Subcutaneous abdominal adipose tissue (tissue), 5 donors: Measurements from ENCODE around the gene SLC7A4.
"Not testable (repeated sequence)": the region's sequence is repeated elsewhere in the genome, so short reads cannot be mapped to it uniquely, and the experiment has no call there.

Experiments
- H3K27ac ChIP-seq: one replicate; pipeline ENCODE4 v1.7.0; 2013; ENCODE audit warnings: low read depth, mild to moderate bottlenecking, inconsistent platforms, low read length, moderate library complexity
- H3K27me3 ChIP-seq, 5 donors: one replicate each; pipeline ENCODE4 v1.7.0; 2013; ENCODE audit warnings: low read length in 5 of 5, inconsistent platforms in 1 of 5; ENCODE audit not compliant: control insufficient read depth in 5 of 5, insufficient read depth in 4 of 5
- H3K36me3 ChIP-seq, 5 donors: one replicate each; pipeline ENCODE4 v1.7.0; 2013; ENCODE audit warnings: low read length in 5 of 5; ENCODE audit not compliant: control insufficient read depth in 5 of 5, insufficient read depth in 5 of 5
- H3K4me1 ChIP-seq, 5 donors: one replicate each; pipeline ENCODE4 v1.7.0; 2013; ENCODE audit warnings: low read length in 5 of 5, mild to moderate bottlenecking in 3 of 5, moderate library complexity in 1 of 5; ENCODE audit not compliant: control insufficient read depth in 5 of 5, insufficient read depth in 5 of 5
- H3K4me3 ChIP-seq, 5 donors: one replicate each; pipeline ENCODE4 v1.7.0; 2013; ENCODE audit warnings: low read length in 5 of 5, low read depth in 1 of 5
- H3K9ac ChIP-seq, 5 donors: one replicate each; pipeline ENCODE4 v1.7.0; 2013; ENCODE audit warnings: low read length in 5 of 5, mild to moderate bottlenecking in 4 of 5, moderate library complexity in 3 of 5
- H3K9me3 ChIP-seq, 5 donors: one replicate each; pipeline ENCODE4 v1.7.0; 2013; ENCODE audit warnings: low read length in 5 of 5; ENCODE audit not compliant: control insufficient read depth in 5 of 5
- donor health status: healthy.
- donor health status: healthy.
- donor health status: healthy.
- donor health status: healthy.
- donor health status: healthy.

SLC7A4 gene

DNA sequence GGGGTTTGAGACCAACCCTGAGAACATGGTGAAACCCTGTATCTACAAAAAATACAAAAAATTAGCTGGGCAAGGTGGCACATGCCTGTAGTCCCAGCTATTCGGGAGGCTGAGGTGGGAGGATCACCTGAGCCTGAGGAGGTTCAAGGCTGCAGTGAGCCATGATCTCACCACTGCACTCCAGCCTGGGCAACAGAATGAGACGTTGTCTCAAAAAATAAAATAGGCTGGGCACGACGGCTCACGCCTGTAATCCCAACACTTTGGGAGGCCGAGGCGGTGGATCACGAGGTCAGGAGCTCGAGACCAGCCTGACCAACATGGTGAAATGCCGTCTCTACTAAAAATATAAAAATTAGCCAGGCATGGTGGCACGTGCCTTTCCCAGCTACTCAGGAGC lies 32.1 kb upstream of the SLC7A4 start:
- not testable (repeated sequence) for H3K9me3 ChIP-seq, H3K36me3 ChIP-seq, H3K4me3 ChIP-seq, H3K9ac ChIP-seq, H3K27me3 ChIP-seq, H3K27ac ChIP-seq, H3K4me1 ChIP-seq

DNA sequence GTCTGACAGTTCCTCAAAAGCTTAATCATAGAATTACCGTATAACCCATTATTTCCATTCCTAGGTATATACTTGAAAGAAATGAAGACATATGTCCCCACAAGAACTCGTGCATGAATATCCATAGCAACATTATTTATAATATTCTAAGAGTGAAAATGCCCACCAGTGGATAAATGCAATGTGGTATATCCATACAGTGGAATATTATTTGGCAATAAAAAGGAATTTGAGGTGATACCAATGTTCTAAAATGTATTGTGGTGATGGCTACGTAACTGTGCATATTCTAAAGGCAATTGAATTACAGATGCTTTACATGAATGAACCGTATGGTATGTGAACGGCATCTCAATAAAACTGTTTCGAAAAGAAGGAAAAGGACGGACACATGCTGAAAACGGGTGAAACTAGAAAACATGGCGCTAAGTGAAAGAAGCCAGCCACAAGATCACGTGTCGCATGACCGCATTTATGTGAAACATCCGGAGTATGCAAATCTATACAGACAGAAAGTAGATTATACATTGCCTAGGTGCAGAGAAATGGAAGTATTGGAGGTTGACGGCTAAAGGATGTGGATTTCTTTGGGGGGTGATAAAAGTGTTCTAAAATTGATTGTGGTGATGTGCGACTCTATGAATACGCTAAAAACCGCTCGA lies 29.4 kb upstream of the SLC7A4 start:
- not testable (repeated sequence) for H3K4me1 ChIP-seq, H3K27ac ChIP-seq, H3K36me3 ChIP-seq, H3K4me3 ChIP-seq, H3K27me3 ChIP-seq, H3K9me3 ChIP-seq, H3K9ac ChIP-seq

DNA sequence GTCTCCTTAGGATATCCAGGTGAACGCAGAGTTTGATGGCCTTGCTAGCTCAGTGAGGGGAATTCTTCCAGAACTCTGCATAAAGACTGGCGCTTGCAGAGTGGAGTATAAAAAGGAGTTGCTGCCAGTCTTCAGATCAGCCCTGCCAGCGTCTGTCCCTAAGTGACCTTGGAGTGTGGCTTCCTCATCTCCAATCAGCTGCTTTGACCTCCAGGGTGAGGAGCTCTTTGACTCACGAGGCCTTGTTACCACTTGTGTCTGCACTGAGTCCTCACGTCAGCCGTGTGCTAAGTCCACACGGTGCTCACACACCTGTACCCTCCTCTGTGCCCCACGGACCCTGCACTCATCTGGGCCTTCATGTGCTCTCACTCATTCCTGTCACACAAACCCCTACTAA lies 28.0 kb upstream of the SLC7A4 start:
- not testable (repeated sequence) for H3K4me3 ChIP-seq, H3K36me3 ChIP-seq, H3K27ac ChIP-seq, H3K4me1 ChIP-seq, H3K9ac ChIP-seq, H3K9me3 ChIP-seq
- H3K27me3 ChIP-seq = peaks cover 2 to 17% (median 8%) of the 10 kb centered on the region in 5 donors

DNA sequence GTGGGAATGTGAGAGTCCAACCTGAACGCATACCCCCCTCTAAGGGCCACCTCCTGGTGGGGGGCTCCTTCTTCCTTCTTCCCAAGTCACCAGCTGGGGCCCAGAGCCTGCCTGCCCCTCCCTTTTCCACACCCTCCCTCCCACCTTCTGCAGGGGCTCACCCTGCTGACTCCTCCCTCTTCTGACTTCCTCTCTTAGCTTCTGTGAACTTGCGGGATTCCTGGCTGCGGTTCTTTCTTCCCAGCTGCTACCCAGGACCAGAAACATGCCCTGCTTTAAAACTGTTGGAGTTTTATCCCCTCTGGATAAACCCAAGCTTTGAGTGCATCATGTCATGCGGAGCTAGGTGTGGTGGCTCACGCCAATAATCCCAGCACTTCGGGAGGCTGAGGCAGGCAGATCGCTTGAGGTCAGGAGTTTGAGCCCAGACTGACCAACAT lies 23.5 kb upstream of the SLC7A4 start:
- Histone ChIP-seq H3K4me1 (no peaks in the 10 kb centered on the region), H3K27ac (no peak overlapping the region), H3K4me3 (no peak overlapping the region), H3K9ac (no peak overlapping the region), H3K9me3 (no peaks in the 10 kb centered on the region), H3K27me3 (peaks cover 2 to 21% (median 15%) of the 10 kb centered on the region in 5 donors), H3K36me3 (no peaks in the 10 kb centered on the region)

DNA sequence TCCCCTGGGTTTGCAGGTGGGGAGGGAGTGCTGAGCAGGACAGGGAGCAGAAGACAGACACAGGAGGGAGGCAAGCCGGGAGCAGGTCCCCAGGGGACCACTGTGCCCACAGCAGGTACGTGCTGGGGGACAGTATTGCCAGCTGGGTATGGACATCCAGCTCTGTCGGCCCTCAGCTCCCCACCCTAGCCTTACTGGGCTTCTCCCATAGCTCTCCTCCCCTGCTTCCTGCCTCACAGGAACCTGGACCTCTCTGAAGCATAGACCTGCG lies 23.1 kb upstream of the SLC7A4 start:
- Histone ChIP-seq H3K9ac (no peak overlapping the region), H3K9me3 (no peaks in the 10 kb centered on the region), H3K36me3 (no peaks in the 10 kb centered on the region), H3K4me3 (no peak overlapping the region), H3K4me1 (no peaks in the 10 kb centered on the region), H3K27me3 (peaks cover 2 to 21% (median 15%) of the 10 kb centered on the region in 5 donors), H3K27ac (no peak overlapping the region)

DNA sequence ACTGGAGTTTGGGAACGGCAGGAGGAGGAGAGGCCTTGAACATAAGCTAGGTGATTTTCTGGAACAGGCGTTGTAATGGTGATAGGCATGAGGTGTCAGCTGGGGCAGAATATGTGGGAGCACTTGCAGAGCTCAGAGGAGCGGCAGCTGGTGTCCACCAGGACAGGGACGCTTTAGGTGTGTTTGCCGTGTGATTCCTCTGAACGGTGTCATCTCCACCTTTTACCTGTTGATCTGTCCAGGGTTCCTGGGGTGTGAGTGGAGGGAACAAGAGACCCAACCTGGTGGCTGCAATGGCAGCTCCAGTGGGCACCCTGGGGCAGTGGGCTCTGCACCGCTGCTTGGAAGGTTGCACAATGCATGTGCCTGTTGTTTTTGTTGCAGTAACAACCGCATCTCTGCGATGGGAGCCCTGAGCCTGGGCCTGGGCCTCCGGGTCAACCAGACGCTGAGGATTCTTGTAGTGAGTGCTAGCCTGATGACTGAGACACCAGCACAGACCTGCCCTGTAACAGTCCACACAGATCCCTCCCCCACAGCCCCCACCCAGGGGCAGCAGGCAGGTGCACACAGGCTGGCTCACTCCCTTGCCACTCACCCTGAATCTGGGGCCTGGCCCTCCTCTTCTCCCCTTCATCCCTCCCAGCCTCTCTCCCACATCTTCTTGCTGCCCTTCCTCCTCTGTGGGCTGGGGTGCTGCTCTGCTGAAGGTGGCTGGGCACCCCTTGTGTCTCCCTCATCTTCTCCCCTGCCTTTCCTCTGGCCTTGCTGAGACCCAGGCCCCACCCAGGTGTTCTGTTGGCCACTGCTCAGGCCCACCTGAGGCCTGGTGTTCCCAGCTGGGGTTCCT lies 22.6 kb upstream of the SLC7A4 start:
- Histone ChIP-seq H3K27me3 (peaks cover 2 to 21% (median 15%) of the 10 kb centered on the region in 5 donors), H3K4me3 (no peak overlapping the region), H3K36me3 (no peaks in the 10 kb centered on the region), H3K9me3 (no peaks in the 10 kb centered on the region), H3K4me1 (no peaks in the 10 kb centered on the region), H3K27ac (no peak overlapping the region), H3K9ac (no peak overlapping the region)

DNA sequence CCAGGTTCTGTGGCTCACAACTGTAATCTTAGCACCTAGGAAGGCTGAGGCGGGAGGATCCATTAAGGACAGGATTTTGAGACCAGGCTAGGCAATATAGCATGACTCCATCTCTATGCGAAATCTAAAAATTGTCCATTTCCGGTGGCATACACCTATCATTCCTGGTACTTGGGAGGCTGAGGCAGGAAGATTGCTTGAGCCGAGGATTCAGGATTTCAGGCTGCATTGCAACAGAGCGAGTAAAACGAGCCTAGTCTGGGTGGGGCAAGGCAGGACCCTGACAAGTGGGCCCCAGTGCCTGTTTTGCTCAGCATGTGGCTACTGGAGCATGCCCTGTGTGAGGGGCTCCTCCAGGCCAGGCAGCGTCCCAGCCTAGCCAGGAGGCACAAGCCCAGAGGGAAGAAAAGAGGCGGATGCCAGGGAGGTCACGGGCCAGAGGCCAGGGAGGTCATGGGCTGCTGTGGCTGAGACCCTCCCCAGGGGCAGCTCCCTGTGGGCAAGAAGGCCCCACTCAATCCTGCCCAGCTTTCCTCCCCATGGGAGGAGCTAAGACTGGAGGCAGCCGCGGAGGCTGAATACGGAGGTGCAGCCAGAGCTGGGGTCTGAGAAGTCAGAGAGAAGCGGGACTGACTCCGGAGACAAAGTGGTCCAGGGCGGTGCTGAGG lies 21.8 kb upstream of the SLC7A4 start:
- peaks cover 2 to 21% (median 15%) of the 10 kb centered on the region in 5 donors for H3K27me3 ChIP-seq
- H3K9me3 ChIP-seq = no peaks in the 10 kb centered on the region
- H3K4me3 ChIP-seq = no peak overlapping the region
- no peak overlapping the region for H3K9ac ChIP-seq
- no peaks in the 10 kb centered on the region for H3K4me1 ChIP-seq
- H3K36me3 ChIP-seq = no peaks in the 10 kb centered on the region
- H3K27ac ChIP-seq = no peak overlapping the region

DNA sequence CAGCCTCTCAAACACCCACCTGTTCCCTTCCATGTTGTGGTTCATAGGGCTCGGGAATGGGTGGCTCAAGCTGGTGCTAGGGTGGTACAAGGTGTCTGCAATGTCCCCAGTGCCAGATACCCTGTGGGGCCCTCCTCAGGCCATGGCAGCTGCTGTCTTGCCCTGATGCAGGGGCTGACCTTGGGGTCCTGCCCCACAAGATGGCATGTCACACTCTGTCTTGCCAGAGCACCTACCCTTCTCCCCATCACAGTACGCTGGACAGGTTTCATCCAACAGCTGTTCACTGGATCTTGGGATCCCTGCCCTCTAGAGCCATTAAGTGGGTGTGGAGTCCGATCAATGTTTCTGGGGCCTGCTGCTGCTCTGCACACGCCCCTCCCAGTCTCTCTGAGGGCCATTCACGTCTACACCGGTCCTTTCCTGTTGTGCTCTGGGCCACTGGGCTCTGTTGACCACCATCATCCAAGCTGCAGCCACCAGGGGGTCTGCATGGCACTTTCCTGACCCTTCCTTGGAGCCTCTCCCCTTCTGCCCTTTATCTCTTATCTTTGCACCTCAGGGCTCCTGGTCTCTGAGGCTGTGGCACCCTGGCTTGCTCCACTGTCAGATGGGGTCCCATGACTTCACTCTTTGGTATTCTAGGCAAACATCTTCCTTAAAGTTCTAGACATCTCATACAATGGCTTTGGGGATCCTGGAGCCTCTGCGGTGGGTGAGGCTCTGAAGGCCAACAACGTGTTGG lies 20.5 kb upstream of the SLC7A4 start:
- H3K4me1 ChIP-seq = no peaks in the 10 kb centered on the region
- H3K27ac ChIP-seq = no peak overlapping the region
- no peak overlapping the region for H3K9ac ChIP-seq
- no peaks in the 10 kb centered on the region for H3K36me3 ChIP-seq
- H3K27me3 ChIP-seq = peaks cover 2 to 21% (median 15%) of the 10 kb centered on the region in 5 donors
- H3K4me3 ChIP-seq = no peak overlapping the region
- H3K9me3 ChIP-seq = no peaks in the 10 kb centered on the region

DNA sequence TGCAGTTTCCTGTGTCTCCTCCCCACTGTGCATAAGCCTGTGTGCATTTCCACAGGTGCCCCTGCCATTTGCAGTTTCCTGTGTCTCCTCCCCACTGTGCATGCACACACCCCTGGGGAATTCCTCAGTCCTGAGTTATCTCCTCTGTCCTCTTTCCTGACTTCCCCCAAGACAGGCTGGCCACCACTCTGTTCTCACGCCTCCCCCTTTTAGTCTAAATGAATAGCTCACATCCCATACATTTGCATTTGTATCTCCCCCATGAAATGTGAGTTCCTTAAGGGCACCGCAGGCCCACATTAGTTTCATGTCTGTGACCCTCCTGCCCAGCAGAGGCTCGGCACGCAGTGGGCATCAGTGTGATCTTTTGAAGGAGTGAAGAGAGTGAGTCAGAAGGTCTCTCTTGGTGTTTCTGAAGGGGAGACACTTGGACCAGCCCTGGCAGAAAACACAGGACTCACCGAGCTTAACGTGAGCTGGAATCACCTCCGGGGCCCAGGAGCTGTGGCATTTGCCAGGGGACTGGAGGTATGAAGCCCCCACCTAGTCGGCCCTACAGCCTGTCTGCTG lies 19.6 kb upstream of the SLC7A4 start:
- Histone ChIP-seq H3K27me3 (peaks cover 1 to 18% (median 13%) of the 10 kb centered on the region in 5 donors), H3K4me3 (no peak overlapping the region), H3K27ac (no peak overlapping the region), H3K9ac (no peak overlapping the region), H3K9me3 (no peaks in the 10 kb centered on the region), H3K4me1 (no peaks in the 10 kb centered on the region), H3K36me3 (no peaks in the 10 kb centered on the region)
